GM12891 (cell line): ENCODE results near the gene NEGR1.

Experiments
- PAX5 ChIP-seq: IDR thresholded peaks from 2 replicates; pipeline ENCODE4 v1.6.1; 2011; ENCODE audit warnings: low read length, moderate library complexity, mild to moderate bottlenecking; ENCODE audit not compliant: insufficient read depth, severe bottlenecking
- POLR2A ChIP-seq: IDR thresholded peaks from 2 replicates; pipeline ENCODE4 v1.6.1; 2011; ENCODE audit warnings: low read depth, low read length, control low read depth
- POLR2AphosphoS5 ChIP-seq: IDR thresholded peaks from 2 replicates; pipeline ENCODE4 v1.6.1; 2011; ENCODE audit warnings: low read depth, low read length, control low read depth
- POU2F2 ChIP-seq: IDR thresholded peaks from 2 replicates; pipeline ENCODE4 v1.6.1; 2011; ENCODE audit warnings: low read depth, mild to moderate bottlenecking, control low read depth, low read length, moderate library complexity
- TAF1 ChIP-seq: IDR thresholded peaks from 2 replicates; pipeline ENCODE4 v1.6.1; 2011; ENCODE audit warnings: low read depth, low read length, control low read depth

- no peak for TF ChIP-seq TAF1
- no peak for TF ChIP-seq POLR2A
- TF ChIP-seq PAX5 = no peak
- no peak for TF ChIP-seq POLR2AphosphoS5
- no peak for TF ChIP-seq POU2F2
Observed at GRCh38 chr1:71882637-71883036, 399.7 kb downstream of the NEGR1 start.
